Glomerular visceral epithelial cell (primary cell): ENCODE results near the gene C8G.

Source experiments
- DNase-seq: peaks from one replicate; pipeline ENCODE4 v3.0.0-alpha.2; 2016; ENCODE audit errors: extremely low spot score

Gene C8G

GRCh38 chr9:136941231-136942111, 3.6 kb upstream of the C8G start:
- DNase-seq, result no peak

DNA sequence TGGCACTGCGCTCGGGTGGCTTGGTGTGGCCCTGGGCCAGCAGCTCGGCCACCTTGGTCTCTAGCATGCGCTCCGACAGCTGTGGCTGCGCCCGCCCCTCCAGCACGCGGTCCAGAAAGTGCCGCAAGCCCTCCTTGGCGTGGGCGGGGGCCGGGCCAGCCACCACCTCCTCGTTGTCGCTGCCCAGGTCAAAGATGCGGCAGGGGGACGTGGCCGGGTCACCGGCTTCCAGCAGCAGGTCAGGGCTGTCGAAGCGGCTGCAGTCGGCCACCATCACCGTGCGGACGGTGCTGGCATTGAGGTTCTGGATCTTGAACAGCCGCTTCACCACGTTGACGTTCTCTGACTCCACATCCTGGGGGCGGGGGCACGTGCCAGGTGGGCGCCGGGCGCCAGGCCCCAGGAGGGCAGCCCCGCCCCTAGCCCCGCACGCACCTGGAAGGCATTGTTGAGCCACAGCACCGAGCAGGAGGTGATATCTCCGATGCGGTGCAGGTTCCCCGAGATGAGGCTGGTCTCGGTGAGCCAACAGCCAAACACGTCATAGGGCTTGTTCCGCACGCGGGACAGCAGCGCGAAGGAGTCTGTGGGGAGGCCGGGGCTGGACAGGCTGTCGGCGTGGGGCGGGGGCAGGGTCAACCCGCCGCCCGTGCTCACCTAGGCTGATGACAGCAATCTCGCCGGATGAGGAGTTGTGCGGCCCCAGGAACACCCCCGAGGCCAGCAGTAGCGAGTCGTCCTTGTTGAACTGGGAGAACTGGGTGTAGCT, 2.7 kb upstream of the C8G start:
- no peak for DNase-seq

DNA sequence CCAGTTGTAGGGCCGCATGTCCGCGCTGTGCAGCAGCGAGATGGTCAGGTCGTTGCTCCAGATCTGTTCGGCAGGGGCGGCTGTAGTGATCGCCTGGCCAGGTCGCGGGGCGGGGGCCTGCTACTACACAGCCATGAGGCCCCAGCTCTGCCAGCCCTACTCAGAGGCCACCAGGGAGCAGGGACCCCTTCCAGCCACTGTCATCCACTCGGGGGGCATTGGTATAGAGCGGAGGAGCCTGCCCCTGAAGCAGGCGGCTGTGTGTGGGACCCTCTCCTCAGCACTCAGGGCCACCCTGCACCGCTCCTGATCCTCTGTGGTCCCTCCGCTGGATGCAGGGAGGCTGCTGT, 2.2 kb upstream of the C8G start:
- no peak for DNase-seq

- peak; percentile 46 for DNase-seq
Measured at GRCh38 chr9:136943291-136944211, 1.5 kb upstream of the C8G start.

DNA sequence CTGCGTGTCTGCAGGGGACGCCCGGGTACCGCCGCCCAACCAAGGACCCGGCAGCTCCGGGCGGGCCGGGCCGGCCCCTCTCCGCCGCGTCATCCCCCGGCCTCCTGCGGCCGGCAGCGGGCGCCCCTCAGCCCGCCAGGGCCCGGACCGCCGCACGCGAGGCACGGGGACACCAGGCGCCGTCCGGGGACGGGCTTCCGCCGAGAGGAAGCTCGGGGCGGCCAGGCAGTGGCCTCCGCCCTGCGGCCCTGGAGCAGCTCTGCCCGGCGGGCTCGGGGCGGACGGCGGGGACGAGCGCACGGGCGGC, 878 bp upstream of the C8G start:
- peak; percentile 58 for DNase-seq

DNA sequence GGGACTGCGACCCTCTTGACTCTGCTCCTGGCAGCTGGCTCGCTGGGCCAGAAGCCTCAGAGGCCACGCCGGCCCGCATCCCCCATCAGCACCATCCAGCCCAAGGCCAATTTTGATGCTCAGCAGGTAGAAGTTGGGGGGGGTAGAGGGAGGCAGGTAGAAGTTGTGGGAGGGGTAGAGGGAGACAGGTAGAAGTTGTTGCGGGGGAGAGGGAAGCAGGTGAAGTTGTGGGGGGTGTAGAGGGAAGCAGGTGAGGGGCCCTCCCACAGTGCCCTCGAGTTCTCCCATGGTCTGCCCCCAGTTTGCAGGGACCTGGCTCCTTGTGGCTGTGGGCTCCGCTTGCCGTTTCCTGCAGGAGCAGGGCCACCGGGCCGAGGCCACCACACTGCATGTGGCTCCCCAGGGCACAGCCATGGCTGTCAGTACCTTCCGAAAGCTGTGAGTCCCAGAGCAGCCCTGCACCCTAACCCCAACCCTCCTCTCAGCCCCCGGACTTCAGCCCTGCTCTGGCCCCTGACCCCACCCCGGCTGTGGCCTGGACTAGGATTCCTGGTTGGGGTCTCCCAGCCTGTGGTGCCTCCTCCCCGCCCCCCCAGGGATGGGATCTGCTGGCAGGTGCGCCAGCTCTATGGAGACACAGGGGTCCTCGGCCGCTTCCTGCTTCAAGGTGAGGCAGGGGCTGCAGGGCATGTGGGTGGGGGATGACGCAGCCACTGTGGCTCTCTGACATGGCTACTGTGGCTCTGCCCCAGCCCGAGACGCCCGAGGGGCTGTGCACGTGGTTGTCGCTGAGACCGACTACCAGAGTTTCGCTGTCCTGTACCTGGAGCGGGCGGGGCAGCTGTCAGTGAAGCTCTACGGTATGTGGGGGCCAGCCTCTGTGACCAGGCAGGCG, 537 bp downstream of the C8G start:
- DNase-seq, result no peak

- DNase-seq, result no peak
Measured at GRCh38 chr9:136946228-136947027, 1.4 kb downstream of the C8G start.

- DNase-seq, result no peak
Measured at GRCh38 chr9:136947028-136947891, 2.2 kb downstream of the C8G start.

- peak; percentile 35 for DNase-seq
Measured at GRCh38 chr9:136947955-136948510, 3.0 kb downstream of the C8G start.

GRCh38 chr9:136949239-136949816, 4.3 kb downstream of the C8G start:
- no peak for DNase-seq

DNA sequence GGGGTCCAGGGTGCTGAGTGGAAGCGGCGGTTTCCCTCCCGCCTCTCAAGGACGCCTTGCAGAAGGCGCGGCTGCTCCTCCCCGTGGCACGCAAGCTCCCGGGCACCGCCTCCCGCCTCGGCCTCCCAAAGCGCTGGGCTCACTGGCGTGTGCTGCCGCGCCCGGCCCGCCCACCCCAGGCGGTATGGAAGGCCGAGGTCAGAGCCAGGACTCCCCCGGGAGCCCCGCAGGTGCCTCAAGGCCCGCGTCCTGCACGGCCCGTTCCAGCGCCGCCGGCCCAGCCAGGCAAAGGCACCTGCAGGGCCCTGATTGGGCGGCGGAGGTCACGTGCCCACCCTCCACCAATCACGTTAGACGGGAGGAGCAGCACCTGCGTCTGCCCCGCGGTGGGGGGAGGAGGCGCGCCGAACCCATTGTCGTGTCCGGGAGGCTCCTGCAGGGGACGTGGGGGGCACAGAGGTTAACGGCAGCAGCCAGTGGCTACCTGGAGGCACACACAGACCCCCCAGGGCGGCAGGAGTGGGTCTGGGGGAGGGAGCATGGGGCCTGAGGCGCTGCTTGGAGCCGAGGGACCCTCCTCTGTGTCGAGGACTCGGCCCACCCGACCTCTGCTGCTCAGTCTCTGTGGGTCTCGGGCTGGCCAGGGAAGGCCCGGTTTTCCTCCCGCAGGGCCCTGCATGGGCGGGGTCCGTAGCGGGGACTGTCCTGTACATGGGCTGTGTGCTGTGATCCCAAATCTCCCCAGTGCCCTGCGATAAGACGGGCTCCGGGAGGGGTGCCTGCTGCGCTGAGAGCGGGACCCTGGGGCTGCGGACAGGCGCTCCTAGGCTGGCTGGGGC, 5.0 kb downstream of the C8G start:
- DNase-seq, result peak; percentile 96

DNA sequence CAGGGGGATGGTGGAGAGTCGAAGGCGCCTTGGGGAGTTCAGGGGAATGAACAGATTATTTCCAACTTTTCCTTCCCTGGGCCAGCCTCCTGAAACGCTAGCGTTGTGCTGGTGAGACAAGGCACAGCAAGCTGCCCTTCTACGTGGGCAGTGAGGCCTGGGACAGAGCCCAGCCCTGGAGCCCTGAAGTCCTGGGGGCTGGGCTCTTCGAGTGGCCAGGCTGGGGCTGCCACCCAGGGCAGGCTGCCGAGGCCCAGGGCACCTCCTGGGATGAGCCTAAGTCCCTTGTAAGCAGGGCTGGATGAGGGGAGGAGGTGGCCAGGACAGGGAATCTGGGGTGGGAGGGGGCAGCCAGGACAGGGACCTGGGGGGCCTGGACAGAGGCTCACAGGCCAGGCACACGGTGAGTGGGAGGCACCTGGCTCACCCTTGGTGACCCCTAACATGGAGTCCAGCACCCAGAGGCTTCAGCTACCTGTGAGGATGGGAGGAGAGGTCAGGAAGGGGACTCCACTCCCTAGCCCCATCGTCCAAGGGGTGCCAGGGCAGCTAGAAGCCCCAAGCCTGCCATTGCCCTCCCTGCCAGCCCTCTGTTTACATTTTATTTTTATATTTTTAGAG, 5.7 kb downstream of the C8G start:
- no peak for DNase-seq

DNA sequence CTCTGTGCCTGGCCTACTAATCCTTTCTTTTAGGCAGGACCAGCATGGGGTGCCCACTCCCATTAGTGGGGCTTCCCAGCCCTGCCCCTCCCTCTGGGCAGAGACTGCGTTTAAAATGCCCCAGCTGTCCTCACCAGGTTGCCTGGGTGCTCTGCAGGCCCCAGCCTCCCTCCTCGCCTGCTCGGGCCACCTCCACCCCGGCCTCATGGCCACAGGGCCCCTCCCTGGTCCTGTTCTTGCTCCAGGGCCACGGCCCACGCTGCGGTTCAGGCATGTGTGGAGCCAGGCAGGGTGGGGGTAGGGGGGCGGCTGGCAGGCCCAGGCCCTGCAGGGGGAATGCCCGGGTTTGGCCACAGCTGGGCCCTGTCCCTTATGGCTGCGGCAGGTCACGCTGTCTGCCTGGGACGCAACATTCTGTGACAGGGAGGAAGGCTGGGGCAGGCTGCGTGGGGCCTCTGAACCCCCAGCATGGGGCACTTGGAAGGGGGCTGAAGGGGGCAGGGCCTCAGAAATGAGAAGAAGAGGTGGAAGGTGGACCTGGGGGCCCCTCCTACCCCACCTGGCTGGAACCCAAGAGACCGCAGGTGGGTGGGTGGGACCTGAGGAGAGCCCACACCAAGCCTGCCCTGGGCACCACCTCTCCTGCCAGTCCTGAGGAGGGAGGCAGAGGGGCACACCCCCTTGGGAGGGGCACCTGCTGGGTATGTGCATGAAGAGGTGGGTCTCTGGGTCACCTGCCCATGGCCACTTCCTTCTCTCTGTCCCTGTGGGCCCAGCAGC, 6.7 kb downstream of the C8G start, which contains the start of gene LCN12:
TSS of gene LCN12 (plus strand) at position 733 of the 780 bp plus-strand sequence. CDS start 55 bp downstream, outside the sequence.
- DNase-seq, result no peak

DNA sequence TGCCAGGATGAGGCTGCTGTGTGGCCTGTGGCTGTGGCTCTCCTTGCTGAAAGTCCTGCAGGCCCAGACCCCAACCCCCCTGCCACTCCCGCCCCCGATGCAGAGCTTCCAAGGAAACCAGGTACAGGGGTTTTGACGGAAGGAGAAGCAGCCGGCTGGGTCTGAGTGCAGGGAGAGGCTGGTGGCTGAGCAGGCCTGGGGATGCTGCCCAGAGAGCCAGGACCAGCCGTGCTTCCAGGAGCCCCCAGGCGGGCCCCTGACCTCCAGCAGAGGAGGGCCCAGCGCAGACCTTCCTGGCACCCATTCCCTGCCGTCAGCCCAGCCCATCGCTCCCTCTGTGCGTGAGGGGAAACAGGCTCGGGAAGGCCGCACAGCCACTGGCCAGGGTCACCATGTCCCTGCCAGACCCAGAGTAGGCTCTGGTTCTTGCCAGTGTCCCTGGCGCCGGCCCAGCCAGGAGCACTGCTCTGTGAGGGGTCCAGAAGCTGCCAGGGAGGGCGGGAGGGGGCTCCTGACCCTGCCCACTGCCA, 7.3 kb downstream of the C8G start:
- DNase-seq, result no peak

DNA sequence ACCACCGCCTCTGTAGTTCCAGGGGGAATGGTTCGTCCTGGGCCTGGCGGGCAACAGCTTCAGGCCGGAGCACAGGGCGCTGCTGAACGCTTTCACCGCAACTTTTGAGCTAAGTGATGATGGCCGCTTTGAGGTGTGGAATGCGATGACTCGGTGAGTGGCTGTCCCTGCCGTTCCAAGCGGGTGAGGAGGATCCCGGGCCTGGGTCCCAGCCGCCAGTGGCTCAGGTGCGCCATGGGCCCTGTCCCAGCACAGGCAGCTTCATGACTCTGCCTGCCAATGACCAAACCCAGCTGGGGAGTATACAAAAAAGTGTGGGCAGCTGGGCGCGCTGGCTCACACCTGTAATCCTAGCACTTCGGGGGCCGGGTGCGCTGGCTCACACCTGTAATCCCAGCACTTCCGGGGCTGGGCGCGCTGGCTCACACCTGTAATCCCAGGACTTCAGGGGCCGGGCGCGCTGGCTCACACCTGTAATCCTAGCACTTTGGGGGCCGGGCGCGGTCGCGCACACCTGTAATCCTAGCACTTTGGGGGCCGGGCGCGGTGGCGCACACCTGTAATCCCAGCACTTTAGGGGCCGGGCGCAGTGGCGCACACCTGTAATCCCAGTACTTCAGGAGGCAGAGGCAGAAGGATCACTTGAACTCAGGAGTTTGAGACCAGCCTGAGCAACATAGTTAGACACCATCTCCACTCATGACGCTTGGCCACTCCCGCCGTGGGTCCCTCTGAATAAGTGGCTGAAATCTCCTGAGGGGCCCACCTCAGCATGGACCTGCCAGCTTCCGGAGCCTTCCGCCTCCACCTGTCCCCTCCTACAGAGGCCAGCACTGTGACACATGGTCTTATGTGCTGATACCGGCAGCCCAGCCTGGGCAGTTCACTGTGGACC, 8.1 kb downstream of the C8G start:
- DNase-seq, result no peak
